Activated naive CD4-positive, alpha-beta T cell treated with anti-CD3 and anti-CD28 coated beads, Interleukin-2, amount 50 U/mL, for 24 hours (primary cell): Measurements from ENCODE around the gene OR2T6.
"Not testable (repeated sequence)": the region's sequence is repeated elsewhere in the genome, so short reads cannot be mapped to it uniquely, and the experiment has no call there.

Source experiments
- H3K27ac Mint-ChIP-seq: one replicate; pipeline ENCODE4 v1.8.0; 2021; ENCODE audit warnings: mild to moderate bottlenecking, mixed read lengths
- H3K27me3 Mint-ChIP-seq: one replicate; pipeline ENCODE4 v1.8.0; 2021; ENCODE audit warnings: mixed read lengths
- H3K36me3 Mint-ChIP-seq: one replicate; pipeline ENCODE4 v1.8.0; 2021; ENCODE audit warnings: mixed read lengths
- H3K4me1 Mint-ChIP-seq: one replicate; pipeline ENCODE4 v1.8.0; 2021; ENCODE audit warnings: mixed read lengths
- H3K4me3 Mint-ChIP-seq: one replicate; pipeline ENCODE4 v1.8.0; 2021; ENCODE audit warnings: mild to moderate bottlenecking, mixed read lengths
- H3K9me3 Mint-ChIP-seq: one replicate; pipeline ENCODE4 v1.8.0; 2021; ENCODE audit warnings: mixed read lengths

The OR2T6 gene

DNA sequence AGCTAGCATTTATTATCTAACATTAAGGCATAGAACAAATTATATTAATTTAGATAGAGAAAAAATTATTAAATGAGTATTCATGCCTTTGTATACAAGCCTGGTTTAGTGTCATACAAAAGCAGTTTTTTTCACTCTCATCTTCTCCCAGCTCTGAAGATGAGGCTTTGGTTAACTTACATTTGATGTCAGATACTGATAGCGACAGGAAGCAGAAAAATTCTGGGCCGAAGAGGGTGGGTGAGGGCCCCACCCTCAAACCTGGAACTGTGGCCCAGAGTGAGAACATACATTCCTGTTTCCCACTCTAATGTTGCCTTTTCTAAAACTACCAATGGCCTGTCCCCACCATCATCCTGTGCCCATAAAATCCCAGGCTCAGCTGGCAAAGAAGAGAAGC, 42.3 kb downstream of the OR2T6 start:
- no peaks in the 10 kb centered on the region for H3K9me3 Mint-ChIP-seq
- peaks cover 41% of the 10 kb centered on the region for H3K4me1 Mint-ChIP-seq
- peaks cover 3% of the 10 kb centered on the region for H3K36me3 Mint-ChIP-seq
- H3K27me3 Mint-ChIP-seq: no peaks in the 10 kb centered on the region
- H3K27ac Mint-ChIP-seq: no peak overlapping the region
- no peak overlapping the region for H3K4me3 Mint-ChIP-seq

DNA sequence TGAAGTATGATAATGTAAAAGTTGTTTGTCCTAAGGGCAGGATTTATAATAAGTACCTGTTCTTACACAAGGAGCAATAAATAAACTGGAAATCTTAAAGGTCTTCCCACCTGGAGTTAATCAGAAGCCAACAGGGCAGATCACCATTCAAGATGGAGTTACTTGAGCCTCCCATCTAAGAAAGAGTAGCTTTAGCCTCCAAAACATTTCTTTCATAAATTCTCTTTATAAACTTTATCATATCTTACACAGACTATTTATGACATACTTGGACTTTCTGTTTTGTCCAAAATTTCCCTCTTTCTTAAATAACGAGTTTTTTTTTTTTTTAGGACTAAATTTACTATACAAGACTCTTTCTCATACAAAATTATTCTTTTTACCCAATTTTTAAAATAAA, 45.8 kb downstream of the OR2T6 start:
- no peak overlapping the region for H3K4me3 Mint-ChIP-seq
- peaks cover 3% of the 10 kb centered on the region for H3K36me3 Mint-ChIP-seq
- peaks cover 28% of the 10 kb centered on the region for H3K4me1 Mint-ChIP-seq
- H3K27ac Mint-ChIP-seq: no peak overlapping the region
- no peaks in the 10 kb centered on the region for H3K27me3 Mint-ChIP-seq
- peaks cover 4% of the 10 kb centered on the region for H3K9me3 Mint-ChIP-seq

DNA sequence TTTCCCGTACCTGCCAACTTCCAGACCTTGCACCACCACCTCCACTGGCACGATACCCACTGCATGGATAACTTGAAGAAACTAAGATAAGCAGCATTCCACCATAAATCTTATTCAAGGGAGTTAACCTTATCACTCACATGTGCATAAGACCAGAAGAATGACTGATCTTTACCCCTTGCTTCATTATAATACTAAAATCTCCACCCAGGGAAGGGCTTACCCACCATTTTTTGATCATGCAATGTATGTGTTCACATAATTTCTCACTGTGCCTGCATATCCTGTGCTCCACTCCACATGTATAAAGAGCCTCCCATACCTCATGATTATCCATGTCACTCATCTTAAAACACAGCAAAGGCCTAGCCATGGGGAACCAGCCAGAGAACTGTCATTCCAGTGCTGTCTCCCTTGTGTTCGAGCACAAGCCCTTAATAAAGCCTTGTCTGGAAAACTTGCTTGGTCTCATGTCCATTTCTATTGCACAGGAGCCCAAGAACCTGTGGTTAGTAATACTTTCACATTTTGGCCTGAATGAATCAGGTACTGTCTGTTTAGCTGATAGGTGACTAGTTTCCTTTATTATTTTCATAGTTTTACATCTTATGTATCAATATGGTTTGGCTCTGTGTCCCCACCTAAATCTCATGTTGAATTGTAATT, 52.1 kb downstream of the OR2T6 start:
- not testable (repeated sequence) for H3K4me1 Mint-ChIP-seq, H3K36me3 Mint-ChIP-seq, H3K9me3 Mint-ChIP-seq, H3K27me3 Mint-ChIP-seq, H3K27ac Mint-ChIP-seq, H3K4me3 Mint-ChIP-seq

DNA sequence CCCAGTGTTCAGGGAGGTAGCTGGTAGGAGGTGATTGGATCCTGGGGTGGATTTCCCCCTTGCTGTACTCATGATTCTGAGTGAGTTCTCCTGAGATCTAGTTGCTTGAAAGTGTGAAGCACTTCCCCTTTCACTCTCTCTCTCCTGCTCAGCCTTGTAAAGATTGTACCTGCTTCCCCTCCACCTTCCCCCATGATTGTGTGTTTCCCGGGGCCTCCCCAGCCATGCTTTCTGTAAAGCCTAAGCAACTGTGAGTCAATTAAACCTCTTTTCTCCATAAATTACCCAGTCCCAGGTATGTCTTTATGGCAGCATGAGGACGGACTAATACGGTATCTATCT, 52.6 kb downstream of the OR2T6 start:
- not testable (repeated sequence) for H3K27me3 Mint-ChIP-seq, H3K36me3 Mint-ChIP-seq, H3K9me3 Mint-ChIP-seq, H3K4me3 Mint-ChIP-seq, H3K4me1 Mint-ChIP-seq, H3K27ac Mint-ChIP-seq

DNA sequence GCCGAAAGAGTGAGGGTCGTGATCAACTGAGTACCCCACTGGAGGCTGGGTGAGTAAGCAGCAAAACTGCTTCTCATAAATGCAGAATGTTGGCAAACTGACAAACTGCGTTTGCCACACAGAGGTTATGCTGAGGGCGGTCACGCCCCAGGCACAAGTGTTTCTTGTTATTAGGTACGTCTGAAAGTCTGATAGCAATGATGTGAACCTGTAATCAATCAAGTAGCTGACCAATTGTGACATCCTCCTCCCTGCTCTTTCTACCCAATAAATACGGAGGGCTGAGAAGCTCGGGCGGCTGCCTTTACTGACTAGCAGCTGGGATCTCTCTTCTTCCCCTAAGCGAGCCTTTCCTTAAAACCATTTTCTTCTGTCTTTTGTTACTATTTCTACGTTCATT, 56.1 kb downstream of the OR2T6 start:
- H3K4me1 Mint-ChIP-seq, H3K4me3 Mint-ChIP-seq, H3K27me3 Mint-ChIP-seq, H3K27ac Mint-ChIP-seq, H3K9me3 Mint-ChIP-seq, H3K36me3 Mint-ChIP-seq: not testable (repeated sequence)

DNA sequence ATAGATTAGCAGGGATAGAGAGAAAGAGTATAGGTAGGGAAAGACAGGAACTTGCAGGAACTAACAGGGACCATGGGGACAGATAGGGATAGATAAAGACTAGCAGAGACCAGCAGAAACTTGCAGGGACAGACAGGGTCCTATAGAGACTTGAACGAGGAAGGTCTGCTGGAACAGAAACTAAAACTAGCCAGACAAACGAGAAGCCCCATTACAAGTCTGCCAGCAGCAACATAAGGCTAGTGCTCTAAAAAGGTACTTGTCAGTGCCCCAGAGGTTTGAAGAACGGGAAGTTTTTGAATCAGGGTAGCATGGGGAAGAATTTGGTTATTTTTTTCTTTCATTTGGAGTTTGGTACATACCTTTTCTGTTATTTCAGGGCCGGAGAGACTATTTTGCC, 56.7 kb downstream of the OR2T6 start:
- H3K36me3 Mint-ChIP-seq, H3K27ac Mint-ChIP-seq, H3K4me1 Mint-ChIP-seq, H3K4me3 Mint-ChIP-seq, H3K9me3 Mint-ChIP-seq, H3K27me3 Mint-ChIP-seq: not testable (repeated sequence)

DNA sequence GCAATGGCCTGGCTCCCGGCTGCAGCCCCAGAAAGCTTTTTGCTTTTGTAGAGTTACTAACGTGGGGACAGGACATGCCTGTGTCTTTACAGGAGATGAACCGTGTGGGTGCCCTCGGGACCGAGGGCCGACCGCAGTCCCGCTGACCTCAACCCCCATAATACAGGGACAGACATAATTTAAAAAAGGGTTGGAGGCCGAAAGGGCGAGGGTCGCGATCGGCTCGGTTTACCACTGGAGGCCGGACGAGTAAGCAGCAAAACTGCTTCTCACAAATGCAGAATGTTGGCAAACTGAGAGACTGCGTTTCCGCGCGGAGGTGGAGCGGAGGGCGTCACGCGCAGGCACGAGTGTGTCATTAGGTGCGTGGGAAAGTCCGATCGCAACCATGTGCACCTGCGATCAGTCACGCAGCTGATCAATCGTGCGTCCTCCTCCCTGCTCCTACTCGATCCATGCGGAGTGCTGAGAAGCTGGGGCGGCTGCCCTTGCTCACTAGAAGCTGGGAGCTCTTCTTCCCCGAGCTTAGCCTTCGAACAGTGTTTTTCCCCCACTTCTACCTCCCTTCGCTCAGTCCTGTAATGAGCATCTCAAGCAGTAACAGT, 58.4 kb downstream of the OR2T6 start:
- H3K27me3 Mint-ChIP-seq, H3K4me3 Mint-ChIP-seq, H3K9me3 Mint-ChIP-seq, H3K27ac Mint-ChIP-seq, H3K4me1 Mint-ChIP-seq, H3K36me3 Mint-ChIP-seq: not testable (repeated sequence)

DNA sequence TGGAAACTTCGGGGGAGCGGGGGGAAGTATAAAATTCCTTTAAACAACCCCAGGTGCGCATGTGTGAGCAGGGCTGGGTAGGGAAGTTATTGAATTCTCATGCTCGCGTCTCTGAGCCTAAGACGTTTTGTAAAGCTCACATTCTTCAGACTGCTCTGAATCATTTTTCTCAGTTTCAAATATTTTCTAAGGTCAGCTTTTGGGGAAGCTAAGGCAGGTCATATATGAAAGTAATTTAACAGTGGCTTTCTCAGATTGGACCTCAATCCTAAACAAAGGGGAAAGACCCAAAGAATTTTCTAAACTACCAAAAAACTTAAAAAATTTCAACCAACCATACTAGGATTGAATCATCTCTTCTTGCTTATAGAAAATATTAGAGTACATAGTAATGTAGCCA, 59.4 kb downstream of the OR2T6 start:
- not testable (repeated sequence) for H3K27me3 Mint-ChIP-seq, H3K9me3 Mint-ChIP-seq, H3K27ac Mint-ChIP-seq, H3K36me3 Mint-ChIP-seq, H3K4me1 Mint-ChIP-seq, H3K4me3 Mint-ChIP-seq

DNA sequence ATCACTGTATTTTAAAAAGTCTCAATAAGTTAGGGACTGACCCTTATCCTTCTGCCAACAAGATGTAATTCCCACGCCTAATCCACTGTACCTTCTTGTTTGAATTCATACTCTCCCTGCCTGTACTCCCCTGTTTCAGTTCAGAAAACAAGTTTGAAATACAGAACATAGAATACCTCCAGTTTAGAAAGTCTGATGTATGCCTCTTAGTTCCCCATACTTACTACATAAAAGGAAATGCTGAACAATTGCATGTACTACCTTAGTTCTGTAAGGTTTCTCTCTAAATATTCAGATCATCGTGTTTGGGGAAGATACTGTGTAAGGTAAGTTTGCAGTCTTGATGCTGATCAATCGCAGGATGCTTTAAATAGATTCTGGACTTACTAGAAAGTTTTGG, 60.8 kb downstream of the OR2T6 start:
- not testable (repeated sequence) for H3K36me3 Mint-ChIP-seq, H3K9me3 Mint-ChIP-seq, H3K27me3 Mint-ChIP-seq, H3K4me1 Mint-ChIP-seq, H3K27ac Mint-ChIP-seq, H3K4me3 Mint-ChIP-seq

DNA sequence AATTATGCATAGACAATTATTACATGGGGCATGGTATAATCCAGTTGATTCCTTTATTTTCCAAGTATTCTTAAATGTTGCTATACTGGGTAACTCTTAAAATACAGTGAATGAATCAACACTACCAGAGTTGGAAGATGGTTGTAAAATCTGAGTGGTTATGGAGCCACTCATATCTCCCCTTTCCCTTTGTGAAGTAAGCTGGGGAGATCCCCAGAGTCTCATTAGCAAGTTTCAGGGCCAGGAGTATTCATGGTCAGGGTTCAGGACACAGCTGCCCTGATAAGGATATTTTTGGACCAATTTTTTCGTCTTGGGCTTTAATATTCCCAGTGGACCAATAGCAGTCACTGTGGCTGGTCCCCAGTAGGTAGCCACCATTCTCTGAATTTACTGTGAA, 63.1 kb downstream of the OR2T6 start:
- H3K27ac Mint-ChIP-seq, H3K4me1 Mint-ChIP-seq, H3K36me3 Mint-ChIP-seq, H3K4me3 Mint-ChIP-seq, H3K9me3 Mint-ChIP-seq, H3K27me3 Mint-ChIP-seq: not testable (repeated sequence)

DNA sequence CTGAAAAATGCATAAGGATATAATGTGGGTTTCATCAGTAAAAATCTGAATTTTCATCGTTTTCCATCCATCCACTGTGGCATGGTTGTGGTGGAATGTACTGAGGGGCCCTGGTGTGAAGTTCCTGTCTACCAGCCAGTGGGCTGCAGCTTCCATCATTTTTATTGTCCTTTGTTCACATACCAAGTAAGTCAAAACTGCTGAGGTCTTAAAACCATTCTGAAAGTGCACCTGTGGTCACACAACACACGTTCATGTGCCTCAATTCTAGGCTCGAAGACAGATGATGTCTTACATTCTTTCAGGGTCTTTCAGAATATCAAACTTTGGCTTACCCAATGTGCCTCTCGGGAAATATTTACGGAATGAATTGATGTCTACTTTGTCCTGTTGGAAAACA, 63.7 kb downstream of the OR2T6 start:
- not testable (repeated sequence) for H3K27ac Mint-ChIP-seq, H3K4me1 Mint-ChIP-seq, H3K9me3 Mint-ChIP-seq, H3K36me3 Mint-ChIP-seq, H3K27me3 Mint-ChIP-seq, H3K4me3 Mint-ChIP-seq
